Memory B cell (primary cell): ENCODE results near the gene PCDHGC4.

ENCODE experiments used
- ATAC-seq: fragments of 150-1000 bp; cut with Tn5 transposase; 2 replicates; pipeline ENCODE4 v1.10.0; 2021; ENCODE audit warnings: low read depth, mild to moderate bottlenecking, moderate library complexity
- DNase-seq, 2 donors: peaks; one replicate each; pipeline ENCODE4 v3.0.0; 2022; ENCODE audit warnings: low spot score in 2 of 2
- H3K27ac Mint-ChIP-seq: one replicate; pipeline ENCODE4 v1.8.0; 2022; ENCODE audit warnings: mild to moderate bottlenecking, moderate library complexity, mixed read lengths
- H3K27me3 Mint-ChIP-seq: one replicate; pipeline ENCODE4 v1.8.0; 2022; ENCODE audit warnings: mixed read lengths
- H3K36me3 Mint-ChIP-seq: one replicate; pipeline ENCODE4 v1.8.0; 2022; ENCODE audit warnings: mild to moderate bottlenecking, mixed read lengths
- H3K4me1 Mint-ChIP-seq: one replicate; pipeline ENCODE4 v1.8.0; 2022; ENCODE audit warnings: mixed read lengths
- H3K4me3 Mint-ChIP-seq: one replicate; pipeline ENCODE4 v1.8.0; 2022; ENCODE audit warnings: mild to moderate bottlenecking, moderate library complexity, mixed read lengths
- H3K9me3 Mint-ChIP-seq: one replicate; pipeline ENCODE4 v1.8.0; 2022; ENCODE audit warnings: mixed read lengths

The PCDHGC4 gene

GRCh38 chr5:141523991-141524390, 39.2 kb downstream of the PCDHGC4 start:
- DNase-seq, result no peak
- Mint-ChIP-seq H3K27me3 (no peaks in the 10 kb centered on the region), H3K9me3 (no peaks in the 10 kb centered on the region), H3K4me3 (no peak overlapping the region), H3K36me3 (peaks cover 53% of the 10 kb centered on the region), H3K27ac (no peak overlapping the region), H3K4me1 (peaks cover 9% of the 10 kb centered on the region)
- no peak for ATAC-seq

DNA sequence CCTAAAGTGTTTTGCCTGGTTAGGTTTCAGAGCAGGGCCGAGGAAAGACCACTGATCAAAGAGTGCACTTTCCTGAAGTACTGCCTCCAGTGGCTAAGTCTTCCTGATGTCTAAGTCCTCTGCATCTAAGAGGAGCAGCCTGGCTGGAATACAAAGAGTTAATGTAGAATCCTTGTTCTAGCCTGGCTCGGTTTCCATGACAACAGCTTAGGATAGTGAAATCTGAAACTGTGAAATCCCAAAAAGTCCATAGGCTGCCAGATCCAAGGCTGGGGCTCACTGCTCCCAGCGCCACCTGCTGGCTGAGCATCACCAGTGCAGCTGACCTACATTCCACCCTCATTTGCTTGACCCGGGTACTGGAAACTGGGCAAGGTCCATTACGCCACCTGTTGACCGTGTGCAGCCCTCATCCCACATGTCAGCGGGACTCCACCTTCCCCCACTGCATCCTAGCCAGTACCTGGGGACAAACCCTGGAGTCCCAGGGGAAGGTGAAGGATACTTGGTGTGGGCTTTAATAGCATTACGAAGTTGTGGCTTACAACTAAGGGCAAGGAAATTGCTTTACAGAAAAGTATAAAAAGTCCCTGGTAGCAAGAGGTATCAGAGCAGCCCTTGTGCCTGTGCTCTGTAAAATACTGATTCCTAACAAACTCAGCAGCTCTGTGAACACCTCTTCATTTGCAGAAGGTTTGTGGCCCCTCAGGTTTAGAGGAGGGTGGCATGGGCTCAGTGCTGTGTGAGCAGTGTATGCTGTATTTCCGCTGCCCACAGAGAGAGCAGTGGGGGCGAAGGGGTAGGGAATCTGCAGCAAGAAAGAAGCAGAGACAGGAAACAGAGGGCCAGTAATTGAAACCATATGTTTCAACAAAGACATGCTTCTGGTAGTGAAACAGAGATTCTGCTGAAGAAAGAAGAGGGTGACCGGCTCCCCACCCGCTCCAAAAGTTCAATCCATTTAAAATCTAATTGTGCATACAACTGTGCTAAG, 40.1 kb downstream of the PCDHGC4 start:
- Mint-ChIP-seq H3K4me3 (no peak overlapping the region), H3K9me3 (no peaks in the 10 kb centered on the region), H3K27ac (no peak overlapping the region), H3K4me1 (peaks cover 12% of the 10 kb centered on the region), H3K36me3 (peaks cover 52% of the 10 kb centered on the region), H3K27me3 (no peaks in the 10 kb centered on the region)
- ATAC-seq (peak; percentile 76), DNase-seq (peak; percentile 51 to 62)

DNA sequence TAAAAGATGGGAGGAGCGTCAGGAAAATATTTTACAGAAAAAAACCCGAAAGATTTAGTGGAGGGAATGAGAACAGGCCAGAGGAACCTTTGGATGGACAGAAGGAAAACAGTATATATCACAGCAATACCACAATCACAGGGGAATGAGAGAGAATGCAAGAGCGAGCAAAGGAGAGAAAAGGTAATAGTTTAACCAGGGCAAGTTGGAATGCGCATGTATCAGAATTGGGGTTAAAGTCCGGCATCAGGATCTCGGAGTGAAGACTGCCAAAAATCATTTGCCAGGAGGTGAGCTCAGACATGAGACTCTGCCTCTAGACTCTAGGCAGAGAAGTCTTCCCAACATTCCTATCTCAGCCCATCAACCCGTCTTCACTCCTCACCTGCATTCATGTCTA, 40.8 kb downstream of the PCDHGC4 start:
- Mint-ChIP-seq H3K4me3 (no peak overlapping the region), H3K36me3 (peaks cover 45% of the 10 kb centered on the region)

DNA sequence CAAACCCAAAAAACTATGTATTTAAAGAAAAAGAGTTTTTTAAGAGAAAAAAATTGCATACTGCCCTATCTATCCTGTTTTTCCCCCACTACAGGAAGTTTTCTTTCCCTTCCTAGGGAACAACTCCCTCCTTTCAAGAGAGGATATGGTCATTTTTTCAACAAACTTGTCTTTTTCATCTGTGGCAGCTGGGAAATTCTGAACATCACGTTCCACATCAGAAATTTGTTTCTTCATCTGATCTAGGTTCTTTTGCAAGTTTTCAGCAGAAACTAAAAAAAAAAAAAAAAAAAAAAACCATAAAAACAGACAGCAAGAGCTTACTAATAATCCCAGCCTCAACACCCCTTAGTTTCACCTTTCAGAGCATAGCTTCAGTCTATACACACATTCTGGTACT, 42.6 kb downstream of the PCDHGC4 start:
- no peak for ATAC-seq
- peaks cover 34% of the 10 kb centered on the region for H3K36me3 Mint-ChIP-seq
- no peak overlapping the region for H3K27ac Mint-ChIP-seq

More for the DNA sequence above, 40.8 kb downstream of the PCDHGC4 start:
- Mint-ChIP-seq H3K9me3 (no peaks in the 10 kb centered on the region), H3K4me1 (peaks cover 12% of the 10 kb centered on the region), H3K27me3 (no peaks in the 10 kb centered on the region), H3K27ac (peak overlapping the region; percentile 32)
- DNase-seq, result no peak
- no peak for ATAC-seq

GRCh38 chr5:141528291-141528984, 43.6 kb downstream of the PCDHGC4 start:
- H3K4me3 Mint-ChIP-seq, result no peak overlapping the region
- DNase-seq, result no peak
- H3K4me1 Mint-ChIP-seq, result peaks cover 7% of the 10 kb centered on the region
- ATAC-seq, result no peak
- H3K27me3 Mint-ChIP-seq, result no peaks in the 10 kb centered on the region
- no peaks in the 10 kb centered on the region for H3K9me3 Mint-ChIP-seq
- H3K36me3 Mint-ChIP-seq, result peaks cover 31% of the 10 kb centered on the region
- no peak overlapping the region for H3K27ac Mint-ChIP-seq

More for the DNA sequence above, 42.6 kb downstream of the PCDHGC4 start:
- Mint-ChIP-seq H3K4me1 (peaks cover 9% of the 10 kb centered on the region), H3K9me3 (no peaks in the 10 kb centered on the region), H3K4me3 (no peak overlapping the region), H3K27me3 (no peaks in the 10 kb centered on the region)
- DNase-seq, result no peak

DNA sequence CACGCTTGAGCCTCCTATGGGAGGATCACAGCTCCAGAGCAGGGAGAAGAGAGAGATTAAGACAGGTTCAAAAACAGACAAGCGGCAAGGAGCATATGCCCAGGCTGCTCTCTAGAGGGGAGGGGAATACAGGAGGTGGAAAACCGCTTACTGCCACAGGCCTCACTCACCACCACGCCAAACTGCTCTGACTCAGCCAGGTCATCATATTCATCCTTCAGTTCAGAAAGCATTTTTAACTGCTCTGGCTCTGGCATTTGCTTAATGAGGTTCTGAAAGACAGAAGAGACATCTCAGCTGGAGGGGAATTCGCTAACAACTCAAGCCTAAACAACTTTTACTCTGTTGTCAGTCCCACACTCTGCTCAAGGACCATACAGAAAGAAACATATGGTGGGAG, 44.2 kb downstream of the PCDHGC4 start:
- ATAC-seq, result no peak

GRCh38 chr5:141529873-141530272, 45.0 kb downstream of the PCDHGC4 start:
- Mint-ChIP-seq H3K4me1 (peaks cover 3% of the 10 kb centered on the region), H3K4me3 (no peak overlapping the region), H3K27ac (no peak overlapping the region), H3K36me3 (peaks cover 32% of the 10 kb centered on the region), H3K27me3 (no peaks in the 10 kb centered on the region), H3K9me3 (no peaks in the 10 kb centered on the region)
- DNase-seq (no peak), ATAC-seq (peak; percentile 71)

More for the DNA sequence above, 44.2 kb downstream of the PCDHGC4 start:
- Mint-ChIP-seq H3K4me1 (peaks cover 7% of the 10 kb centered on the region), H3K9me3 (no peaks in the 10 kb centered on the region), H3K4me3 (no peak overlapping the region), H3K27me3 (no peaks in the 10 kb centered on the region), H3K27ac (no peak overlapping the region), H3K36me3 (peaks cover 31% of the 10 kb centered on the region)
- DNase-seq, result no peak

DNA sequence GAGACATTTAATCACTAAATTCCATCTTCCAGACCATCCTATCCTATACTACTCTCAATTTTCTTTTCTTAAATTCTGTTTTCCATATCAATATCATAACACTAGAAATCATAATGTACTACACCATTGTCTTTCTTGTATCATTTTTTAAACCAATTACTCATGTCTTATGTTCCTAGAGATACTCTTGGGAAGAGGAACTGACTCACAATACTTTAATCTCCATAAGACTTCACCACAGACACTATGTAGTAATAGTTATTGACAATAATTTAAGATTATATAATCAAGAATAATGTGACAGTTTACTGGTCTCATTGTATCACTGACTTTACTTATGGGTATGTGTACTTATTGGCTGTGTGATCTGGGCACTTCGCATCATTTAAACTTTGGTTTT, 47.9 kb downstream of the PCDHGC4 start:
- H3K4me1 Mint-ChIP-seq, result peaks cover 7% of the 10 kb centered on the region
- H3K27ac Mint-ChIP-seq, result no peak overlapping the region
- H3K36me3 Mint-ChIP-seq, result peaks cover 31% of the 10 kb centered on the region
- no peaks in the 10 kb centered on the region for H3K9me3 Mint-ChIP-seq
- ATAC-seq, result no peak
- DNase-seq, result no peak
- no peak overlapping the region for H3K4me3 Mint-ChIP-seq
- H3K27me3 Mint-ChIP-seq, result no peaks in the 10 kb centered on the region

GRCh38 chr5:141533897-141534296, 49.1 kb downstream of the PCDHGC4 start:
- Mint-ChIP-seq H3K4me1 (peaks cover 7% of the 10 kb centered on the region), H3K9me3 (no peaks in the 10 kb centered on the region), H3K4me3 (no peak overlapping the region), H3K27ac (no peak overlapping the region), H3K36me3 (peaks cover 23% of the 10 kb centered on the region), H3K27me3 (no peaks in the 10 kb centered on the region)
- DNase-seq, result no peak
- ATAC-seq, result no peak

GRCh38 chr5:141534492-141535213, 49.8 kb downstream of the PCDHGC4 start:
- DNase-seq (no peak), ATAC-seq (no peak)
- H3K27me3 Mint-ChIP-seq, result no peaks in the 10 kb centered on the region
- H3K4me1 Mint-ChIP-seq, result peaks cover 4% of the 10 kb centered on the region
- H3K4me3 Mint-ChIP-seq, result no peak overlapping the region
- H3K36me3 Mint-ChIP-seq, result peaks cover 16% of the 10 kb centered on the region
- no peaks in the 10 kb centered on the region for H3K9me3 Mint-ChIP-seq
- no peak overlapping the region for H3K27ac Mint-ChIP-seq
